Thoracic aorta (tissue), 2 donors: Measurements from ENCODE around the gene MAOA. TPM values are rescaled to one million over a fixed set of nuclear protein-coding genes. Genes with fewer than 3 reads are reported as not detected.
A peak's percentile ranks its signal among the peaks of the same experiment; 100 is the strongest.

Experiments used
- ATAC-seq: fragments of 150-250 bp; one replicate; pipeline ENCODE4 v1.8.0; 2017; ENCODE audit warnings: low read depth; ENCODE audit not compliant: insufficient number of reproducible peaks, low FRiP score
- DNase-seq: peaks from one replicate; pipeline ENCODE4 v3.0.0-alpha.2; 2020; ENCODE audit warnings: low spot score
- H3K27ac ChIP-seq, 2 donors: fragments of 200-600 bp; sonication (generic); 1 replicate in 1 of 2; 2 replicates in 1 of 2; pipeline ENCODE4 v1.5.1; 2016; ENCODE audit warnings: mild to moderate bottlenecking in 2 of 2, moderate library complexity in 2 of 2
- H3K27me3 ChIP-seq: fragments of 200-600 bp; sonication (generic); replicated peaks from 2 replicates; pipeline ENCODE4 v1.6.0; 2016; ENCODE audit warnings: mild to moderate bottlenecking; ENCODE audit not compliant: insufficient read depth
- H3K36me3 ChIP-seq: fragments of 200-600 bp; sonication (generic); one replicate; pipeline ENCODE4 v1.5.1; 2016
- H3K4me1 ChIP-seq, 2 donors: fragments of 200-600 bp; sonication (generic); 1 replicate in 1 of 2; 2 replicates in 1 of 2; pipeline versions ENCODE4 v1.5.1 to v1.6.0; 2016; ENCODE audit warnings: low read depth in 2 of 2, mild to moderate bottlenecking in 1 of 2; ENCODE audit not compliant: control insufficient read depth in 1 of 2
- H3K4me3 ChIP-seq: fragments of 200-600 bp; sonication (generic); 2 replicates; pipeline ENCODE4 v1.5.1; 2016; ENCODE audit warnings: mild to moderate bottlenecking
- H3K9me3 ChIP-seq: fragments of 200-600 bp; sonication (generic); 2 replicates; pipeline ENCODE4 v1.5.1; 2016
- total RNA-seq, 2 donors: library from RNA; depleted of rRNA; stranded (reverse); fragments of >200 nt; gene quantifications; one replicate each; pipeline versions ENCODE4 v1.1.0 to v1.2.3, GENCODE V29; 2016
- TF ChIP-seq, protein P1 (sequence below): fragments of 200-600 bp; sonication (generic); IDR thresholded peaks from one replicate; pipeline ENCODE4 v1.5.1; 2019; ENCODE audit warnings: antibody characterized with exemption

Gene MAOA
- total RNA-seq, 2 donors from 2014 or later = 85.1 to 98.2 TPM

DNA sequence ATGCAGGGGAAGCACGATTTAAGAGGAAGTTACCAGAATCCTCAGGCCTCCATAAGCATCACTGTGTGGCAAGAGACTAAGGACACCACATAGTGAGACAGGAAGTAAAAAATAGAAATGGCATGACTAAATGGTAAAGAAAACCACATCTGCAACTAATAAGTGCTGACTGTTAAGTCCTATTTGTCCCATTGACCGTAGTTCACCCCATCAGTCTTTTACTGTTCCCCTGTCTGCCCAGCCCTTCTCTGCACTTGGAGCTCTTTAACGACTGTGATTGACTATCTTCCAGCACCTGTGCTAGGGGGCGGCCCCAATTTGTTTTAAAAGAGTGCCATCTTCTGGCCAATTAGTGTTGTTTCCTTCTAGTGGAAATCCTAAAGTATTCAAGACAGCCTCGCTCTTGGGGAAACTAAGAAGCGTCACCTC is 94.2 kb downstream of the MAOA start:
- H3K9me3 ChIP-seq = no peaks in the 10 kb centered on the region
- TF ChIP-seq, protein P1, sequence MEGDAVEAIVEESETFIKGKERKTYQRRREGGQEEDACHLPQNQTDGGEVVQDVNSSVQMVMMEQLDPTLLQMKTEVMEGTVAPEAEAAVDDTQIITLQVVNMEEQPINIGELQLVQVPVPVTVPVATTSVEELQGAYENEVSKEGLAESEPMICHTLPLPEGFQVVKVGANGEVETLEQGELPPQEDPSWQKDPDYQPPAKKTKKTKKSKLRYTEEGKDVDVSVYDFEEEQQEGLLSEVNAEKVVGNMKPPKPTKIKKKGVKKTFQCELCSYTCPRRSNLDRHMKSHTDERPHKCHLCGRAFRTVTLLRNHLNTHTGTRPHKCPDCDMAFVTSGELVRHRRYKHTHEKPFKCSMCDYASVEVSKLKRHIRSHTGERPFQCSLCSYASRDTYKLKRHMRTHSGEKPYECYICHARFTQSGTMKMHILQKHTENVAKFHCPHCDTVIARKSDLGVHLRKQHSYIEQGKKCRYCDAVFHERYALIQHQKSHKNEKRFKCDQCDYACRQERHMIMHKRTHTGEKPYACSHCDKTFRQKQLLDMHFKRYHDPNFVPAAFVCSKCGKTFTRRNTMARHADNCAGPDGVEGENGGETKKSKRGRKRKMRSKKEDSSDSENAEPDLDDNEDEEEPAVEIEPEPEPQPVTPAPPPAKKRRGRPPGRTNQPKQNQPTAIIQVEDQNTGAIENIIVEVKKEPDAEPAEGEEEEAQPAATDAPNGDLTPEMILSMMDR = peak; percentile 40
- no peaks in the 10 kb centered on the region for H3K4me1 ChIP-seq
- H3K27ac ChIP-seq = no peak overlapping the region
- ATAC-seq = no peak
- H3K36me3 ChIP-seq = no peaks in the 10 kb centered on the region
- H3K27me3 ChIP-seq = no peaks in the 10 kb centered on the region
- H3K4me3 ChIP-seq = no peak overlapping the region
- peak; percentile 2 for DNase-seq

DNA sequence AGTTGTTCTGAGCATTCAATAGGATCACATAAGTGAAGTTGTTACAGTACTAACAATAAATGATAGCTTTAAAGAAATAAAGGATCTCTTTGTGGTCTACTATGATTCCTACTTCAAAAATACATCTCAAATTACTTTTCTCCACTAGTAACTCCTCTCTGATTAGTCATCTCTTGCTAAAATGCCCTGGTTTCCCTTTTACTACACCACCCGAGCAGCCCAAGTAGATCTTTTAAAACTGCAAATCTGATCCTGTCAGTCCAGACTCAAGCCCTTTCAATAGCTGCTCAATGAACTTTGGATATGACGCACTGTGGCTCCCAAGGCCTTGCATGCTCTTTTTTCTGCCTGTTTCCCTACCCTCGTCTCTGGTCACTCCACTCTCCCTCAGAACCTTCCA is 97.5 kb downstream of the MAOA start:
- DNase-seq = no peak
- no peak overlapping the region for H3K27ac ChIP-seq
- no peaks in the 10 kb centered on the region for H3K27me3 ChIP-seq
- H3K4me1 ChIP-seq = no peaks in the 10 kb centered on the region
- H3K4me3 ChIP-seq = no peak overlapping the region
- ATAC-seq = no peak
- no peaks in the 10 kb centered on the region for H3K36me3 ChIP-seq
- TF ChIP-seq, protein P1 = no peak
- H3K9me3 ChIP-seq = no peaks in the 10 kb centered on the region

DNA sequence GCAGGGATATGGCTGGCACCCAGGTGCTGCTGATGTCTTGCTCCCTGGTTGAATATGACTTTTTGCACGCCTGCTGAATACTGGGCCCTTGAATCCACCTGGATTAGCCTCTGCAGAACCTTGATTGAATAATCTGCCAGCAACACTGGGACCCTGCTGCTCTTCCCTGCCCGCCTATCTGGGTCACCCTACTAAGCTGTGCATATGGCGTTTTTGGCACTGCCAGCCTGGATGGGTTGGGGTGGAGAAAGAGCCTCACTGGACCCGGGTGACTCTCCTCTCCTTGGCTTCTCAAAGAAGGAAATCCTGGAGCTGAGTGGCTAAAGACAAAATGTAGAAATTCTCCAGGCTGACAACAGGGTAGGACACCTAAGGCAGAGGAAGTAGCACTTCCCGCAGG is 100.0 kb downstream of the MAOA start:
- no peaks in the 10 kb centered on the region for H3K27me3 ChIP-seq
- no peaks in the 10 kb centered on the region for H3K9me3 ChIP-seq
- H3K4me3 ChIP-seq = no peak overlapping the region
- no peaks in the 10 kb centered on the region for H3K36me3 ChIP-seq
- H3K4me1 ChIP-seq = no peaks in the 10 kb centered on the region
- no peak overlapping the region for H3K27ac ChIP-seq
- TF ChIP-seq, protein P1 = no peak
- DNase-seq (no peak), ATAC-seq (no peak)

DNA sequence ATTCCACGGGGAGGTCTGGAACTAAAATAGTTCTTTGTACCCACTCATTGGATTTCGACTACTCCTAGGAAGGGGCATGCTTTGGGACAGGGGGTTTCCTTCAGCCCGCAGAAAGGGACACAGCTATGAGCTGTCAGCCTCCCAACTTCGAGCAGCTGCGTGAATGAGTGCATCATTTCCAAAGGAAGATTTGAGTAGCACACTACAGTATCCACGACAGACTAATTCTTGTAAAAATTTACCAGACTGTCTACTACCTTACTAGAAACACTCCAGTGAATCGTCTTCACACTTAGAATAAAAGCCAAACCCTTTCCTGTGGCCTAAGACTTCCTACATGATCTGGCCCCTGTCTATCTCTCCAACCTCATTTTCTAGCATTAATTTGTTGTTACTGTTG is 101.9 kb downstream of the MAOA start:
- DNase-seq (no peak), ATAC-seq (no peak)
- Histone ChIP-seq H3K27me3 (no peaks in the 10 kb centered on the region), H3K4me3 (no peak overlapping the region), H3K36me3 (no peaks in the 10 kb centered on the region), H3K9me3 (no peaks in the 10 kb centered on the region), H3K4me1 (no peaks in the 10 kb centered on the region), H3K27ac (no peak overlapping the region)
- TF ChIP-seq, protein P1 = no peak

DNA sequence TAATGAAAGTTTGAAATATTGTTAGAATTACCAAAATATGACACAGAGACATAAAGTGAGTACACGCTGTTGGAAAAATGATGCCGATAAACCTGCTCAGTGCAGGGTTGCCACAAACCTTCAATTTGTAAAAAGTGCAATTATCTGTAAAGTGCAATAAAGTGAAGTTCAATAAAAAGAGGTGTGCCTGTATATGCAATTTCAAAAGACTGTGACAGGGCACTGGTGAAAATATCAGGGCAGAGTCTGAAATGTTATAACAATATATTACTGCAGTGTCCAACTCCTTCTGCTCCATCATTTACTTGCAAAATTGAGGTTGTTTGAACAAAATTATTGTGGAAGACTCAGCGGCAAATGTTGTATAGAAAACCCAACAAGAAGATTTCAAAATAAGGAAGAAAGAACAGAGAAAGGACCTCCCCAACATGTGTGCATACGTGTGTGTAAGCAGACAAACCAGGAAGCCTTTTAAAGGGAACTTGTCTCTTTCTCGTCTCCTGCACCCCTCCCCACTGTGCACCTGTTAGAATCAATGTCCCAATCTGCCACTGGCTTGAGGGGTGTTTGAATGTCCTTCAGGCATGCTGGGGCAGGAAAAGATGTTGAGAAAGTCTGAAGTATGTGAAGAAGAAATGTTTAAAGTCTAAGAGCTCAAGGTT is 130.0 kb downstream of the MAOA start:
- Histone ChIP-seq H3K4me1 (no peaks in the 10 kb centered on the region), H3K27ac (no peak overlapping the region), H3K36me3 (no peaks in the 10 kb centered on the region), H3K4me3 (no peak overlapping the region), H3K9me3 (no peaks in the 10 kb centered on the region), H3K27me3 (no peaks in the 10 kb centered on the region)
- ATAC-seq (no peak), DNase-seq (no peak)
- TF ChIP-seq, protein P1 = no peak

Other genes starting within 250 kb of the MAOA start
- gene MAOB, start 226.2 kb downstream of the MAOA start, total RNA-seq = 10 to 100 TPM; 24.6 to 40.6 TPM